ENCODE results near the gene TMEM80.

- peak; percentile 68 for TF ChIP-seq POLR2A (IDR thresholded peaks at IDR 0.05; ENCODE audit: low read depth, low read length)
- TF ChIP-seq USF2 (IDR thresholded peaks at IDR 0.05; ENCODE audit: low read depth, low read length): no peak
These were observed at the start of gene TMEM80 for GRCh38 chr11:695538-696248.
